ENCODE data around the gene RALGAPA2.

DNA sequence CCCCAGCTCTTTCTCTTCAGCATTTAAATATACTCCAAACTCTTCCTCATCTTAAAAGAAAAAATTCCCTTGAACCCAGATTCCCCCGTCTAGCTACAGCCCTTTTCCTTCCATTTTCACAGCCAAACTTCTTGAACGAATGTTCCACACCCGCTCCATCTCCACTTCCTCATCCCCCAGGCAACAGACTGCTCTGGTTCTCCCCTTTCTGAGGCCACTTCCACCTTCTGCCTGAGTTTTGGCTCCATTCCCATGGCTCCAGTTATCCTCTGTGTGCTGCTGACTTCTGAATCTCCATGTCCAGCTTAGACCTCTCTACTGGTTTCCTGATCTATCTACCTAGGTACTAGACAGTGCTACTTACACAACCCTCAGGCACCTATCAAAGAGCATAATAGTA, 106.4 kb downstream of the RALGAPA2 start:
- TF ChIP-seq, protein P1, sequence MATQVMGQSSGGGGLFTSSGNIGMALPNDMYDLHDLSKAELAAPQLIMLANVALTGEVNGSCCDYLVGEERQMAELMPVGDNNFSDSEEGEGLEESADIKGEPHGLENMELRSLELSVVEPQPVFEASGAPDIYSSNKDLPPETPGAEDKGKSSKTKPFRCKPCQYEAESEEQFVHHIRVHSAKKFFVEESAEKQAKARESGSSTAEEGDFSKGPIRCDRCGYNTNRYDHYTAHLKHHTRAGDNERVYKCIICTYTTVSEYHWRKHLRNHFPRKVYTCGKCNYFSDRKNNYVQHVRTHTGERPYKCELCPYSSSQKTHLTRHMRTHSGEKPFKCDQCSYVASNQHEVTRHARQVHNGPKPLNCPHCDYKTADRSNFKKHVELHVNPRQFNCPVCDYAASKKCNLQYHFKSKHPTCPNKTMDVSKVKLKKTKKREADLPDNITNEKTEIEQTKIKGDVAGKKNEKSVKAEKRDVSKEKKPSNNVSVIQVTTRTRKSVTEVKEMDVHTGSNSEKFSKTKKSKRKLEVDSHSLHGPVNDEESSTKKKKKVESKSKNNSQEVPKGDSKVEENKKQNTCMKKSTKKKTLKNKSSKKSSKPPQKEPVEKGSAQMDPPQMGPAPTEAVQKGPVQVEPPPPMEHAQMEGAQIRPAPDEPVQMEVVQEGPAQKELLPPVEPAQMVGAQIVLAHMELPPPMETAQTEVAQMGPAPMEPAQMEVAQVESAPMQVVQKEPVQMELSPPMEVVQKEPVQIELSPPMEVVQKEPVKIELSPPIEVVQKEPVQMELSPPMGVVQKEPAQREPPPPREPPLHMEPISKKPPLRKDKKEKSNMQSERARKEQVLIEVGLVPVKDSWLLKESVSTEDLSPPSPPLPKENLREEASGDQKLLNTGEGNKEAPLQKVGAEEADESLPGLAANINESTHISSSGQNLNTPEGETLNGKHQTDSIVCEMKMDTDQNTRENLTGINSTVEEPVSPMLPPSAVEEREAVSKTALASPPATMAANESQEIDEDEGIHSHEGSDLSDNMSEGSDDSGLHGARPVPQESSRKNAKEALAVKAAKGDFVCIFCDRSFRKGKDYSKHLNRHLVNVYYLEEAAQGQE (IDR thresholded peaks at IDR 0.05; ENCODE audit: low read depth) = no peak
- TF ChIP-seq, protein P2, sequence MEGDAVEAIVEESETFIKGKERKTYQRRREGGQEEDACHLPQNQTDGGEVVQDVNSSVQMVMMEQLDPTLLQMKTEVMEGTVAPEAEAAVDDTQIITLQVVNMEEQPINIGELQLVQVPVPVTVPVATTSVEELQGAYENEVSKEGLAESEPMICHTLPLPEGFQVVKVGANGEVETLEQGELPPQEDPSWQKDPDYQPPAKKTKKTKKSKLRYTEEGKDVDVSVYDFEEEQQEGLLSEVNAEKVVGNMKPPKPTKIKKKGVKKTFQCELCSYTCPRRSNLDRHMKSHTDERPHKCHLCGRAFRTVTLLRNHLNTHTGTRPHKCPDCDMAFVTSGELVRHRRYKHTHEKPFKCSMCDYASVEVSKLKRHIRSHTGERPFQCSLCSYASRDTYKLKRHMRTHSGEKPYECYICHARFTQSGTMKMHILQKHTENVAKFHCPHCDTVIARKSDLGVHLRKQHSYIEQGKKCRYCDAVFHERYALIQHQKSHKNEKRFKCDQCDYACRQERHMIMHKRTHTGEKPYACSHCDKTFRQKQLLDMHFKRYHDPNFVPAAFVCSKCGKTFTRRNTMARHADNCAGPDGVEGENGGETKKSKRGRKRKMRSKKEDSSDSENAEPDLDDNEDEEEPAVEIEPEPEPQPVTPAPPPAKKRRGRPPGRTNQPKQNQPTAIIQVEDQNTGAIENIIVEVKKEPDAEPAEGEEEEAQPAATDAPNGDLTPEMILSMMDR (IDR thresholded peaks at IDR 0.05 in 2 of 3, conservative IDR thresholded peaks at IDR 0.05 in 1 of 3; ENCODE audit: borderline replicate concordance in 1 of 3, insufficient read depth in 1 of 3, low read depth in 2 of 3, low read length in 2 of 3) = no peak
- no peak for TF ChIP-seq SP1 (IDR thresholded peaks at IDR 0.05; ENCODE audit: low read depth)
- no peak for TF ChIP-seq POLR2AphosphoS5 (IDR thresholded peaks at IDR 0.05; ENCODE audit: low read depth, low read length)
- no peak for TF ChIP-seq EZH2 (IDR thresholded peaks at IDR 0.05)
- no peak for TF ChIP-seq SIN3A (IDR thresholded peaks at IDR 0.05; ENCODE audit: low read depth)
- no peak for TF ChIP-seq POLR2A (IDR thresholded peaks at IDR 0.05; ENCODE audit: borderline replicate concordance, extremely low read depth, insufficient read depth, insufficient read length)
- TF ChIP-seq ZNF274 (IDR thresholded peaks at IDR 0.05; ENCODE audit: low read depth, low read length) = no peak
- no peak for TF ChIP-seq CEBPB (IDR thresholded peaks at IDR 0.05; ENCODE audit: low read depth)
- TF ChIP-seq EZH2phosphoT487 (IDR thresholded peaks at IDR 0.05; ENCODE audit: borderline replicate concordance) = no peak
- TF ChIP-seq, protein P3, sequence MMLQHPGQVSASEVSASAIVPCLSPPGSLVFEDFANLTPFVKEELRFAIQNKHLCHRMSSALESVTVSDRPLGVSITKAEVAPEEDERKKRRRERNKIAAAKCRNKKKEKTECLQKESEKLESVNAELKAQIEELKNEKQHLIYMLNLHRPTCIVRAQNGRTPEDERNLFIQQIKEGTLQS (IDR thresholded peaks at IDR 0.05) = no peak

All from HCT116 (cell line).